ENCODE results near the gene ZBTB32. TPM values are rescaled to one million over a fixed set of nuclear protein-coding genes. Genes with fewer than 3 reads are reported as not detected.

ZBTB32 gene
- total and polyA plus RNA-seq, 2 of the 8 experiments (the other 6 are each of a cell fraction or from before 2014, with no cell fraction given): 0.11 to 0.50 TPM

- TF ChIP-seq FOSL1 (IDR thresholded peaks at IDR 0.05; ENCODE audit: insufficient read depth, low read depth, low read length) (no peak), SP4 (IDR thresholded peaks at IDR 0.05; ENCODE audit: low read length) (no peak), SP1 (IDR thresholded peaks at IDR 0.05; ENCODE audit: low read depth, low read length) (no peak)
These were observed 32.5 kb upstream of the ZBTB32 start (continued) for GRCh38 chr19:35671818-35672217.
